Measurements from ENCODE around the gene FADS2. TPM values are rescaled to one million over a fixed set of nuclear protein-coding genes. Genes with fewer than 3 reads are reported as not detected.
A peak's percentile ranks its signal among the peaks of the same experiment; 100 is the strongest.

Gene FADS2
- total and polyA plus RNA-seq, 7 experiments from 2014 or later: 0.19 to 192 (median 2.1) TPM

- H3K36me3 Mint-ChIP-seq: no peaks in the 10 kb centered on the region
- no peak for ATAC-seq
- DNase-seq: no peak
- Histone ChIP-seq H3K27ac (ENCODE audit: low read depth, low read length) (no peak overlapping the region), H3K36me3 (ENCODE audit: control insufficient read depth in 2 of 3, insufficient read depth in 3 of 3, low read length in 3 of 3) (no peaks in the 10 kb centered on the region), H3K27me3 (ENCODE audit: control insufficient read depth in 2 of 2, insufficient read depth in 2 of 2, low read length in 2 of 2) (no peaks in the 10 kb centered on the region), H3K4me3 (ENCODE audit: low read length) (no peak overlapping the region), H3K9me3 (ENCODE audit: control insufficient read depth in 2 of 3, low read length in 3 of 3) (no peaks in the 10 kb centered on the region), H3K4me1 (ENCODE audit: control insufficient read depth in 2 of 2, insufficient read depth in 2 of 2, low read length in 2 of 2) (no peaks in the 10 kb centered on the region)
- peak overlapping the region in 1 of 9 donors; percentile 46 for H3K27ac Mint-ChIP-seq
- peaks cover 0 to 8% (median 0%) of the 10 kb centered on the region in 5 donors for H3K27me3 Mint-ChIP-seq
- H3K4me1 Mint-ChIP-seq: peaks cover 0 to 8% (median 5%) of the 10 kb centered on the region in 7 donors
- POLR2A ChIA-PET: no interaction called here
- H3K9me3 Mint-ChIP-seq: no peaks in the 10 kb centered on the region
- H3K4me3 Mint-ChIP-seq: no peak overlapping the region
- intact Hi-C loops (cut with micrococcal nuclease): no loop called here
- CTCF ChIA-PET: interaction anchor here (1.1 kb wide), 1 partner anchor 208 kb away, joined by 3 read pairs; no protein-coding TSS in a partner anchor
Measured at GRCh38 chr11:61873588-61874376, 45.7 kb downstream of the FADS2 start.

DNA sequence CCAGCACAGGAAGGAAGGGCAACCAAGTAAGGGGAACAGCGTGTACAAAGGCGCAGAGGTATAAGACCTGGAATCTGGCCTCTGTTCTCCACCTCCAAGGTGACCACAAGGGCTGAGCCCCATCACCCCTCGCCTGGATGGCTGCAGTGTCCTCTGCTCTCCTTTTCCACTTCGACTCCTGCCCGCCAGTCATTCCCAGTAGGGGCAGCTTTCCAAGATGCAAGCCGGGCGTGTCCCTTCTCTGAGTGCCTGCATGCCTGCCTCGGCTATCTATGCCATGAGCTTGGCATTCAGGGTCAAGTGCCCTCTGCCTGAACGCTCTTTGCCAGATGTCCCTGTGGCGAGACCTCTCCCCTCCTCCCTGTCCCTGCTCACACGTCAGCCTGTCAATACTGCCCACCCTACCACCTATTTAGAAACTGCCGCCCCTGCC, 46.3 kb downstream of the FADS2 start:
- Mint-ChIP-seq H3K36me3 (no peaks in the 10 kb centered on the region), H3K27ac (peak overlapping the region in 1 of 9 donors; percentile 46), H3K4me1 (peaks cover 0 to 8% (median 5%) of the 10 kb centered on the region in 7 donors), H3K27me3 (peaks cover 0 to 8% (median 0%) of the 10 kb centered on the region in 5 donors), H3K4me3 (no peak overlapping the region), H3K9me3 (no peaks in the 10 kb centered on the region)
- no peak for DNase-seq
- Histone ChIP-seq H3K4me1 (ENCODE audit: control insufficient read depth in 2 of 2, insufficient read depth in 2 of 2, low read length in 2 of 2) (no peaks in the 10 kb centered on the region), H3K27ac (ENCODE audit: low read depth, low read length) (no peak overlapping the region), H3K4me3 (ENCODE audit: low read length) (no peak overlapping the region), H3K27me3 (ENCODE audit: control insufficient read depth in 2 of 2, insufficient read depth in 2 of 2, low read length in 2 of 2) (no peaks in the 10 kb centered on the region), H3K9me3 (ENCODE audit: control insufficient read depth in 2 of 3, low read length in 3 of 3) (no peaks in the 10 kb centered on the region), H3K36me3 (ENCODE audit: control insufficient read depth in 2 of 3, insufficient read depth in 3 of 3, low read length in 3 of 3) (no peaks in the 10 kb centered on the region)
- no peak for ATAC-seq
- intact Hi-C loops (cut with micrococcal nuclease): no loop called here
- CTCF ChIA-PET: no interaction called here
- POLR2A ChIA-PET: no interaction called here

DNA sequence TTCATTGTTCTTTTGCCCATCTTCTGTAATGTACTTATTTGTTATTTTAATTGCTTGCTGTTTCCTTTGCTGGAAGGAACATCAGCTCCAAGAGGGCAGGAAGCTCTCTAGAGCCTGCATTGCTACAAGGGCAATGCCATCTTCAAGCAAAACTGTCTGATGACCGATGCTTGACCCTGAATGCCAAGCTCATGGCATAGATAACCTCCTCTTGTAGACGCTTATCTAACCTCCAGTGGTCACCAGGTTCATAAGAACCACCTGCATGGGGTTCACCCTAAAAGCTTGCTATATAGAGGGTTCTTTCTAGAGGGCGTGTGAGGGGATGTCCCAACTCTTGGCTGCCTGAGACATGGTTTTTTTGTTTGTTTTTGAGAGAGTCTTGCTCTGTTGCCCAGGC, 46.8 kb downstream of the FADS2 start:
- H3K9me3 ChIP-seq (ENCODE audit: control insufficient read depth in 2 of 3, low read length in 3 of 3): no peaks in the 10 kb centered on the region
- CTCF ChIA-PET: no interaction called here
- Mint-ChIP-seq H3K27me3 (peaks cover 0 to 8% (median 0%) of the 10 kb centered on the region in 5 donors), H3K4me3 (no peak overlapping the region), H3K27ac (no peak overlapping the region), H3K4me1 (peaks cover 0 to 8% (median 5%) of the 10 kb centered on the region in 7 donors), H3K36me3 (no peaks in the 10 kb centered on the region), H3K9me3 (no peaks in the 10 kb centered on the region)
- POLR2A ChIA-PET: no interaction called here
- no peak overlapping the region for H3K4me3 ChIP-seq (ENCODE audit: low read length)
- DNase-seq (no peak), ATAC-seq (no peak)
- no peak overlapping the region for H3K27ac ChIP-seq (ENCODE audit: low read depth, low read length)
- no peaks in the 10 kb centered on the region for H3K36me3 ChIP-seq (ENCODE audit: control insufficient read depth in 2 of 3, insufficient read depth in 3 of 3, low read length in 3 of 3)
- H3K4me1 ChIP-seq (ENCODE audit: control insufficient read depth in 2 of 2, insufficient read depth in 2 of 2, low read length in 2 of 2): no peaks in the 10 kb centered on the region
- H3K27me3 ChIP-seq (ENCODE audit: control insufficient read depth in 2 of 2, insufficient read depth in 2 of 2, low read length in 2 of 2): no peaks in the 10 kb centered on the region
- intact Hi-C loops (cut with micrococcal nuclease): no loop called here

DNA sequence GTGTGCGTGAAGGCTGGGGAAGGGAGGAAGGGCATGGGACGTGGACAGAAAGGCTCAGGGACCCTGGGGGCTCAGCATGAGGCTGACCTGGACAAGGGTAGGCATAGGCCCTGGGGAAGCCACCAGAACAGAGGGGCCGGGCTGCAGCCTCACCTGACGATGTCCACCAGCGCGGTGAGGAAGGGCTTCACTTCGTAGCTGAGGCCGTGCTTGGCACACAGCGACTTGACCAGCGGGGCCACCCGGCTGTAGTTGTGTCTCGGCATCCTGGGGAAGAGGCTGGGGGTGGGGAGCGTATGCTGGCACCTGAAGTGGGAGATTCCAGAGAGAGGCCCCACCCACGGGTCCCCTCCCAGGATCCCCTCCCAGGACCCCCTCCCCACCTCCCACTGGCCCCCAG, 47.6 kb downstream of the FADS2 start:
- Histone ChIP-seq H3K9me3 (ENCODE audit: control insufficient read depth in 2 of 3, low read length in 3 of 3) (no peaks in the 10 kb centered on the region), H3K4me3 (ENCODE audit: low read length) (no peak overlapping the region), H3K36me3 (ENCODE audit: control insufficient read depth in 2 of 3, insufficient read depth in 3 of 3, low read length in 3 of 3) (no peaks in the 10 kb centered on the region), H3K27me3 (ENCODE audit: control insufficient read depth in 2 of 2, insufficient read depth in 2 of 2, low read length in 2 of 2) (no peaks in the 10 kb centered on the region), H3K27ac (ENCODE audit: low read depth, low read length) (no peak overlapping the region), H3K4me1 (ENCODE audit: control insufficient read depth in 2 of 2, insufficient read depth in 2 of 2, low read length in 2 of 2) (no peaks in the 10 kb centered on the region)
- H3K9me3 Mint-ChIP-seq: no peaks in the 10 kb centered on the region
- DNase-seq (no peak), ATAC-seq (no peak)
- H3K4me3 Mint-ChIP-seq: no peak overlapping the region
- H3K27ac Mint-ChIP-seq: no peak overlapping the region
- CTCF ChIA-PET: no interaction called here
- intact Hi-C loops (cut with micrococcal nuclease): no loop called here
- peaks cover 0 to 7% (median 0%) of the 10 kb centered on the region in 5 donors for H3K27me3 Mint-ChIP-seq
- H3K36me3 Mint-ChIP-seq: no peaks in the 10 kb centered on the region
- peaks cover 0 to 7% (median 5%) of the 10 kb centered on the region in 7 donors for H3K4me1 Mint-ChIP-seq
- POLR2A ChIA-PET: no interaction called here

GRCh38 chr11:61879152-61879551, 51.1 kb downstream of the FADS2 start:
- no peaks in the 10 kb centered on the region for H3K9me3 Mint-ChIP-seq
- no peak overlapping the region for H3K27ac Mint-ChIP-seq
- ATAC-seq (no peak), DNase-seq (no peak)
- intact Hi-C loops (cut with micrococcal nuclease): no loop called here
- Histone ChIP-seq H3K4me1 (ENCODE audit: control insufficient read depth in 2 of 2, insufficient read depth in 2 of 2, low read length in 2 of 2) (no peaks in the 10 kb centered on the region), H3K27ac (ENCODE audit: low read depth, low read length) (no peak overlapping the region), H3K9me3 (ENCODE audit: control insufficient read depth in 2 of 3, low read length in 3 of 3) (no peaks in the 10 kb centered on the region), H3K4me3 (ENCODE audit: low read length) (no peak overlapping the region), H3K27me3 (ENCODE audit: control insufficient read depth in 2 of 2, insufficient read depth in 2 of 2, low read length in 2 of 2) (no peaks in the 10 kb centered on the region), H3K36me3 (ENCODE audit: control insufficient read depth in 2 of 3, insufficient read depth in 3 of 3, low read length in 3 of 3) (no peaks in the 10 kb centered on the region)
- no peaks in the 10 kb centered on the region for H3K36me3 Mint-ChIP-seq
- ChIA-PET POLR2A (no interaction called here), CTCF (interaction anchor here (1.0 to 1.8 kb wide), 3 partner anchors 19 to 202 kb away, joined by 3 to 6 read pairs (median 4); no protein-coding TSS in a partner anchor)
- no peaks in the 10 kb centered on the region for H3K4me1 Mint-ChIP-seq
- no peak overlapping the region for H3K4me3 Mint-ChIP-seq
- H3K27me3 Mint-ChIP-seq: no peaks in the 10 kb centered on the region

GRCh38 chr11:61880031-61880430, 51.9 kb downstream of the FADS2 start:
- Histone ChIP-seq H3K27ac (ENCODE audit: low read depth, low read length) (no peak overlapping the region), H3K4me3 (ENCODE audit: low read length) (no peak overlapping the region), H3K36me3 (ENCODE audit: control insufficient read depth in 2 of 3, insufficient read depth in 3 of 3, low read length in 3 of 3) (no peaks in the 10 kb centered on the region), H3K4me1 (ENCODE audit: control insufficient read depth in 2 of 2, insufficient read depth in 2 of 2, low read length in 2 of 2) (no peaks in the 10 kb centered on the region), H3K27me3 (ENCODE audit: control insufficient read depth in 2 of 2, insufficient read depth in 2 of 2, low read length in 2 of 2) (no peaks in the 10 kb centered on the region), H3K9me3 (ENCODE audit: control insufficient read depth in 2 of 3, low read length in 3 of 3) (no peaks in the 10 kb centered on the region)
- H3K36me3 Mint-ChIP-seq: no peaks in the 10 kb centered on the region
- H3K4me1 Mint-ChIP-seq: no peaks in the 10 kb centered on the region
- CTCF ChIA-PET: interaction anchor here (1.8 kb wide), 1 partner anchor 202 kb away, joined by 6 read pairs; no protein-coding TSS in a partner anchor
- H3K27ac Mint-ChIP-seq: peak overlapping the region in 2 of 9 donors; percentile 11 to 72
- POLR2A ChIA-PET: no interaction called here
- DNase-seq: no peak
- H3K27me3 Mint-ChIP-seq: no peaks in the 10 kb centered on the region
- intact Hi-C loops (cut with micrococcal nuclease): no loop called here
- no peak overlapping the region for H3K4me3 Mint-ChIP-seq
- ATAC-seq: no peak
- H3K9me3 Mint-ChIP-seq: no peaks in the 10 kb centered on the region

DNA sequence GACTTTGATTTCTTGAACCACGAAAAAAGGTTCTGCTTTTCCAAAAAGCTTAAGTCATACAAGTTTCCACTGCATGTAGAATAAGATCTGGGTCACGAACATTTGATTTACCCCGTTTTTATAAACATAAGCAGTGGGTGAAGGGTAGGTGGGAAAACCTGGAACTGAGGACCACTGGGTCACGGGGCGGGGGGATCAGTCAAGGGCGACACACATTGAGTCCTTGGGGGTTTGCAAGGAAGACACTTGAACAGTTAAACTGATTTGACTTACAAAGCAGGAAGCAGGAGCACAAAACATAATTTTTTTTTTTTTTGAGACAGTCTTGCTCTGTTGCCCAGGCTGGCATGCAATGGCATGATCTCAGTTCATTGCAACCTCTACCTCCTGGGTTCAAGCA, 52.4 kb downstream of the FADS2 start:
- no peak for ATAC-seq
- Histone ChIP-seq H3K4me3 (ENCODE audit: low read length) (no peak overlapping the region), H3K9me3 (ENCODE audit: control insufficient read depth in 2 of 3, low read length in 3 of 3) (no peaks in the 10 kb centered on the region), H3K4me1 (ENCODE audit: control insufficient read depth in 2 of 2, insufficient read depth in 2 of 2, low read length in 2 of 2) (no peaks in the 10 kb centered on the region), H3K27ac (ENCODE audit: low read depth, low read length) (no peak overlapping the region), H3K27me3 (ENCODE audit: control insufficient read depth in 2 of 2, insufficient read depth in 2 of 2, low read length in 2 of 2) (no peaks in the 10 kb centered on the region), H3K36me3 (ENCODE audit: control insufficient read depth in 2 of 3, insufficient read depth in 3 of 3, low read length in 3 of 3) (no peaks in the 10 kb centered on the region)
- Mint-ChIP-seq H3K27me3 (no peaks in the 10 kb centered on the region), H3K4me1 (no peaks in the 10 kb centered on the region), H3K9me3 (no peaks in the 10 kb centered on the region), H3K36me3 (no peaks in the 10 kb centered on the region), H3K4me3 (no peak overlapping the region), H3K27ac (peak overlapping the region in 1 of 9 donors; percentile 11)
- CTCF ChIA-PET: interaction anchor here (0.9 to 1.8 kb wide), 2 partner anchors 10 to 201 kb away, joined by 3 to 6 read pairs; no protein-coding TSS in a partner anchor
- POLR2A ChIA-PET: no interaction called here
- intact Hi-C loops (cut with micrococcal nuclease): no loop called here
- DNase-seq: no peak
